Endothelial cell of umbilical vein (primary cell): ENCODE data around the gene CLDN22. TPM values are rescaled to one million over a fixed set of nuclear protein-coding genes. Genes with fewer than 3 reads are reported as not detected.

Source experiments
- BruUV-seq: library from RNA; stranded (reverse); fragments of 400-500 nt; replicated peaks from 2 replicates; lab custom pipeline; 2021; lab: Mats Ljungman, UMichigan
- CTCF ChIA-PET: fragments of 300-600, 350-600 bp; sonication (Branson Sonifier 250); formaldehyde crosslinking; loops from one replicate; lab custom pipeline; 2021; ENCODE audit warnings: antibody characterized with exemption, inconsistent platforms; lab: Charles Lee
- POLR2A ChIA-PET: fragments of 300-600, 350-600 bp; sonication (Branson Sonifier 250); formaldehyde crosslinking; loops from one replicate; lab custom pipeline; 2021; ENCODE audit warnings: antibody characterized with exemption, inconsistent platforms; lab: Charles Lee
- DNase-seq: peaks from one replicate; pipeline ENCODE4 v3.0.0-alpha.2; 2011; ENCODE audit warnings: low read depth, low spot score
- FAIRE-seq: peaks from 2 replicates; lab custom pipeline; 2011; peaks lifted over from hg19 to GRCh38; lab: Jason Lieb, UNC
- H2AFZ ChIP-seq: 2 replicates; pipeline ENCODE4 v1.6.0; 2012; ENCODE audit warnings: low read depth, low read length, control low read depth, inconsistent platforms
- H3K27ac ChIP-seq: 2 replicates; pipeline ENCODE4 v1.5.1; 2011; ENCODE audit warnings: low read depth, mild to moderate bottlenecking, control low read depth, low read length, moderate library complexity; ENCODE audit not compliant: insufficient read depth
- H3K27me3 ChIP-seq, 2 experiments: 2 replicates each; pipeline versions ENCODE4 v1.6.0 to v1.6.1; 2011; ENCODE audit warnings: low read length in 2 of 2, mixed read lengths in 1 of 2; ENCODE audit not compliant: control insufficient read depth in 2 of 2, insufficient read depth in 2 of 2
- H3K36me3 ChIP-seq, 2 experiments: 2 replicates in 1 of 2; 3 replicates in 1 of 2; pipeline ENCODE4 v1.5.1; 2011; ENCODE audit warnings: low read length in 2 of 2, mild to moderate bottlenecking in 1 of 2, moderate library complexity in 1 of 2; ENCODE audit not compliant: control insufficient read depth in 2 of 2, insufficient read depth in 2 of 2; ENCODE audit errors: extremely low read depth in 1 of 2
- H3K4me1 ChIP-seq: 3 replicates; pipeline ENCODE4 v1.5.1; 2011; ENCODE audit warnings: mild to moderate bottlenecking, low read length; ENCODE audit not compliant: control insufficient read depth, insufficient read depth; ENCODE audit errors: extremely low read depth
- H3K4me2 ChIP-seq: 2 replicates; pipeline ENCODE4 v1.6.1; 2011; ENCODE audit warnings: low read length, control low read depth, mixed read lengths; ENCODE audit not compliant: insufficient read depth
- H3K4me3 ChIP-seq, 3 experiments: fragments of 200-600 bp in 1 of 3; sonication (generic), shearing (Covaris generic) in 1 of 3; replicated peaks in 1 of 3; 2 replicates each; pipeline ENCODE4 v1.5.1; 2011 to 2016; ENCODE audit warnings: control low read depth in 3 of 3, low read length in 3 of 3, mild to moderate bottlenecking in 2 of 3, inconsistent platforms in 1 of 3, low read depth in 1 of 3, moderate library complexity in 1 of 3; ENCODE audit not compliant: insufficient read depth in 1 of 3
- H3K79me2 ChIP-seq: 2 replicates; pipeline ENCODE4 v1.6.0; 2012; ENCODE audit warnings: low read length, inconsistent platforms; ENCODE audit not compliant: control insufficient read depth, insufficient read depth
- H3K9ac ChIP-seq: replicated peaks from 2 replicates; pipeline ENCODE3; 2011; ENCODE audit warnings: low read length, control low read depth; ENCODE audit not compliant: insufficient read depth; ENCODE audit errors: extremely low read depth
- H3K9me1 ChIP-seq: replicated peaks from 3 replicates; pipeline ENCODE4 v1.6.0; 2011; ENCODE audit warnings: mild to moderate bottlenecking, low read length; ENCODE audit not compliant: control insufficient read depth, insufficient read depth; ENCODE audit errors: extremely low read depth
- H3K9me3 ChIP-seq: replicated peaks from 2 replicates; pipeline ENCODE4 v1.5.1; 2012; ENCODE audit warnings: low read length, inconsistent platforms; ENCODE audit not compliant: control insufficient read depth, insufficient read depth
- H4K20me1 ChIP-seq: replicated peaks from 2 replicates; pipeline ENCODE3; 2011; ENCODE audit warnings: mild to moderate bottlenecking, low read length; ENCODE audit not compliant: control insufficient read depth, insufficient read depth; ENCODE audit errors: extremely low read depth
- EZH2 ChIP-seq: IDR thresholded peaks from 2 replicates; pipeline ENCODE4 v1.6.1; 2012; ENCODE audit warnings: borderline replicate concordance, low read depth, mild to moderate bottlenecking, moderate library complexity, low read length, inconsistent platforms; ENCODE audit not compliant: severe bottlenecking
- FOS ChIP-seq: IDR thresholded peaks from 2 replicates; pipeline ENCODE4 v1.6.1; 2011; ENCODE audit warnings: mild to moderate bottlenecking, low read length, moderate library complexity, borderline replicate concordance; ENCODE audit not compliant: insufficient read depth
- GATA2 ChIP-seq: IDR thresholded peaks from 2 replicates; pipeline ENCODE4 v1.7.0; 2011; ENCODE audit warnings: low read depth, mild to moderate bottlenecking, moderate library complexity, mixed read lengths, low read length; ENCODE audit not compliant: insufficient read length, insufficient read depth
- JUN ChIP-seq: IDR thresholded peaks from 2 replicates; pipeline ENCODE4 v1.6.1; 2011; ENCODE audit warnings: borderline replicate concordance, low read depth; ENCODE audit not compliant: insufficient read length, insufficient read depth
- MYC ChIP-seq: IDR thresholded peaks from one replicate; pipeline ENCODE4 v1.6.1; 2011; ENCODE audit warnings: mild to moderate bottlenecking, low read depth, low read length
- POLR2A ChIP-seq: IDR thresholded peaks from 2 replicates; pipeline ENCODE4 v1.6.1; 2012; ENCODE audit warnings: low read depth, mild to moderate bottlenecking, control low read depth, low read length
- POLR2AphosphoS5 ChIP-seq: IDR thresholded peaks from 2 replicates; pipeline ENCODE4 v1.6.1; 2012; ENCODE audit warnings: low read depth, mild to moderate bottlenecking, control low read depth, low read length, moderate library complexity; ENCODE audit not compliant: insufficient read depth
- dilution Hi-C: fragments of 300-500 bp; cut with MboI; formaldehyde crosslinking; loops from one replicate; pipeline ENCODE4 v1.15.0; 2019; ENCODE audit warnings: low sequenced_read_pairs; ENCODE audit not compliant: extremely low pct_ligation_motif_present
- intact Hi-C: fragments of 100-400 bp; cut with micrococcal nuclease; formaldehyde crosslinking; loops from one replicate; pipeline ENCODE4 v1.10.0; 2022
- polyA plus RNA-seq, 4 experiments: library from polyadenylated mRNA; depleted of rRNA in 3 of 4; stranded (reverse) in 3 of 4; unstranded in 1 of 4; fragments of >200 nt; gene quantifications; 2 replicates each; pipeline versions ENCODE4 v1.2.1 to v1.2.3, GENCODE V29; 2011 to 2012; ENCODE audit warnings: missing spikeins in 1 of 4
- total RNA-seq: library from RNA; stranded (reverse); gene quantifications from 2 replicates; pipeline ENCODE4 v1.2.3, GENCODE V29; 2021
- TF ChIP-seq, protein P1 (sequence below), 2 donors: IDR thresholded peaks; 1 replicate in 1 of 2; 2 replicates in 1 of 2; pipeline ENCODE4 v1.5.1; 2011; ENCODE audit warnings: low read length in 2 of 2, mild to moderate bottlenecking in 2 of 2, moderate library complexity in 2 of 2, control low read depth in 1 of 2, inconsistent platforms in 1 of 2, low read depth in 1 of 2; ENCODE audit not compliant: insufficient read depth in 1 of 2; ENCODE audit errors: extremely low read depth in 1 of 2
- TF ChIP-seq, protein P2 (sequence below): IDR thresholded peaks from 2 replicates; pipeline ENCODE4 v1.6.1; 2011; ENCODE audit not compliant: insufficient read depth, insufficient read length

CLDN22 gene
- total and polyA plus RNA-seq, 2 donors (not counting 3 experiments of a cell fraction or from before 2014, with no cell fraction given), result not detected

DNA sequence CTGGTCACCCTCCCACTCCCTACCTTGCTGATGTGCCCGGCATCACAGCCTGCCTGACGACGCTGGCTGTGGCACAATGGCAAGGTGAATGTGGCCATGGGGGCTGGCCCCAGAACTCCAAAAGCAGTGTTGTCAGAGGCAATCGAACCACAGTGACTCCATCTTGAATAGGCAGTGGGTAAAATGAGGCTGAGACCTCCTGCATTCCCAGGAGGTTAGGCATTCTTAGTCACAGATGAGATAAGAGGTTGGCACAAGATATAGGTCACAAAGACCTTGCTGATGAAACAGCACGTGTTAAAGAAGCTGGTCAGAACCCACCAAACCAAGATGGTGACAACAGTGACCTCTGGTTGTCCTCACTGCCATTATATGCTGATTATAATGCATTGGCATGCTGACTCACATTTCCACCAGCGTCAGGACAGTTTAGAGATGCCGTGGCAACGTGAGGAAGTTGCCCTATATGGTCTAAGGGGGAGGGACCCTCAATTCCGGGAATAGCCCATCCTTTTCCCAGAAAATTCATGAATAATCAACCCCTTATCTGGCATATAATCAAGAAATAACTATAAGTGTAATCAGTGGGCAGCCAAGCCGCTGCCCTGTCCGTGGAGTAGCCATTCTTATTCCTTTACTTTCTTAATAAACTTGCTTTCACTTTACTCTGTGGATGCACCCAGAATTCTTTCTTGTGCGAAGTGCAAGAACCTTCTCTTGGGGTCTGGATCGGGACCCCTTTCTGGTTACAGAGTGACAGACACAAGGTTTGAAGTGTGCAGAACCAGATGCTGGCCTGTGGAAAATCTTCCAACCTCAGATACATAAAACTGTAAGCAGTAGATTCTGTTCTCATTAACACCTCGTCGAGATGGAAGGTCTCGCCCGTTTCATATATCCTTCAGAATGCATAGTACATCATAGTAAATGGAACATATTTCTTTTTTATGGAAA is 28.9 kb upstream of the CLDN22 start:
- peak; percentile 76 for DNase-seq
- dilution Hi-C loops (no loop called here), intact Hi-C loops (loop anchor here (1.0 kb wide), 1 partner anchor 14 kb away; no protein-coding TSS in a partner anchor)
- Histone ChIP-seq H4K20me1 (no peaks in the 10 kb centered on the region), H2AFZ (no peak overlapping the region), H3K9me1 (no peaks in the 10 kb centered on the region), H3K4me1 (peaks cover 10% of the 10 kb centered on the region), H3K36me3 (no peaks in the 10 kb centered on the region), H3K9me3 (no peaks in the 10 kb centered on the region), H3K9ac (no peak overlapping the region), H3K4me2 (peak overlapping the region; percentile 6), H3K27me3 (no peaks in the 10 kb centered on the region), H3K4me3 (no peak overlapping the region), H3K79me2 (no peaks in the 10 kb centered on the region), H3K27ac (peak overlapping the region; percentile 44)
- no peak for TF ChIP-seq POLR2AphosphoS5
- TF ChIP-seq MYC, result no peak
- peak; percentile 80 for TF ChIP-seq JUN
- TF ChIP-seq GATA2, result peak; percentile 83
- no peak for TF ChIP-seq EZH2
- peak; percentile 70 for TF ChIP-seq FOS
- BruUV-seq, result TSS peak; percentile 98
- CTCF ChIA-PET, result no interaction called here
- POLR2A ChIA-PET, result no interaction called here
- FAIRE-seq, result peak; percentile 97

DNA sequence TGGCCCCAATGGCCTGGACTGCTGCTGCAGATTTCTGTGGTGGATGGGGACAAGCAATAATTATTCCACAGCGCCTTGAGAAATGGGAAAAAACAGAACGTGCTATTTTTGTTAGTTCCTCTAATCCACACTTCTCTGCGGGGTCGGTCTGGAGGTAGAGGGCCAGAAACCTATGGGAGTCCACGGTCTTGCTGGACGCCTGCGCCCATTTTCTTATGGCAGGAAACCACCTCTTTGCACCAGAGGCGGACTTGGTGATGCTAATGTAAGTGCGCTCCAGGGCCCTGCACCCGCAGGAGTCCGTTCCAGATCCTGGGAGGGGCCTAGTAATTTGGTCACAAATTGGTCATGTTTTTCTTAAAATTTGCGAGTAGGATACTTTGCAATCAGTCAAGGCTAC is 28.1 kb upstream of the CLDN22 start:
- TF ChIP-seq FOS (no peak), EZH2 (no peak), GATA2 (no peak), POLR2AphosphoS5 (no peak), JUN (no peak), MYC (no peak), POLR2A (no peak)
- TF ChIP-seq, protein P1, sequence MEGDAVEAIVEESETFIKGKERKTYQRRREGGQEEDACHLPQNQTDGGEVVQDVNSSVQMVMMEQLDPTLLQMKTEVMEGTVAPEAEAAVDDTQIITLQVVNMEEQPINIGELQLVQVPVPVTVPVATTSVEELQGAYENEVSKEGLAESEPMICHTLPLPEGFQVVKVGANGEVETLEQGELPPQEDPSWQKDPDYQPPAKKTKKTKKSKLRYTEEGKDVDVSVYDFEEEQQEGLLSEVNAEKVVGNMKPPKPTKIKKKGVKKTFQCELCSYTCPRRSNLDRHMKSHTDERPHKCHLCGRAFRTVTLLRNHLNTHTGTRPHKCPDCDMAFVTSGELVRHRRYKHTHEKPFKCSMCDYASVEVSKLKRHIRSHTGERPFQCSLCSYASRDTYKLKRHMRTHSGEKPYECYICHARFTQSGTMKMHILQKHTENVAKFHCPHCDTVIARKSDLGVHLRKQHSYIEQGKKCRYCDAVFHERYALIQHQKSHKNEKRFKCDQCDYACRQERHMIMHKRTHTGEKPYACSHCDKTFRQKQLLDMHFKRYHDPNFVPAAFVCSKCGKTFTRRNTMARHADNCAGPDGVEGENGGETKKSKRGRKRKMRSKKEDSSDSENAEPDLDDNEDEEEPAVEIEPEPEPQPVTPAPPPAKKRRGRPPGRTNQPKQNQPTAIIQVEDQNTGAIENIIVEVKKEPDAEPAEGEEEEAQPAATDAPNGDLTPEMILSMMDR (IDR thresholded peaks at IDR 0.05; ENCODE audit: extremely low read depth in 1 of 2, insufficient read depth in 1 of 2, low read depth in 1 of 2, low read length in 2 of 2), result no peak
- TF ChIP-seq, protein P2, sequence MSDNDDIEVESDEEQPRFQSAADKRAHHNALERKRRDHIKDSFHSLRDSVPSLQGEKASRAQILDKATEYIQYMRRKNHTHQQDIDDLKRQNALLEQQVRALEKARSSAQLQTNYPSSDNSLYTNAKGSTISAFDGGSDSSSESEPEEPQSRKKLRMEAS, result no peak
- no TSS peak for BruUV-seq
- no peak overlapping the region for H2AFZ ChIP-seq
- H4K20me1 ChIP-seq, result no peaks in the 10 kb centered on the region
- H3K27ac ChIP-seq, result no peak overlapping the region
- H3K9me1 ChIP-seq, result no peaks in the 10 kb centered on the region
- H3K9ac ChIP-seq, result no peak overlapping the region
- ChIA-PET CTCF (no interaction called here), POLR2A (no interaction called here)
- H3K4me1 ChIP-seq, result peaks cover 10% of the 10 kb centered on the region
- H3K4me2 ChIP-seq, result no peak overlapping the region
- no peaks in the 10 kb centered on the region for H3K9me3 ChIP-seq
- FAIRE-seq (no peak), DNase-seq (no peak)
- H3K27me3 ChIP-seq, result no peaks in the 10 kb centered on the region
- no peaks in the 10 kb centered on the region for H3K79me2 ChIP-seq
- dilution Hi-C loops, result no loop called here
- intact Hi-C loops, result no loop called here
- no peaks in the 10 kb centered on the region for H3K36me3 ChIP-seq
- no peak overlapping the region for H3K4me3 ChIP-seq
